HepG2 (cell line): Measurements from ENCODE around the gene CTSD. TPM values are rescaled to one million over a fixed set of nuclear protein-coding genes. Genes with fewer than 3 reads are reported as not detected.

Experiments used
- CBX2 ChIP-seq, 2 experiments: fragments of 200-600 bp in 1 of 2; sonication (generic); formaldehyde crosslinking in 1 of 2; IDR thresholded peaks; 2 replicates each; pipeline versions ENCODE4 v1.7.0 to v1.8.1; 2018 to 2022; ENCODE audit warnings: low read depth in 2 of 2, low read length in 1 of 2, mild to moderate bottlenecking in 1 of 2, missing genetic modification reagents in 1 of 2
- FLYWCH1 ChIP-seq: sonication (generic); formaldehyde crosslinking; IDR thresholded peaks from 2 replicates; pipeline ENCODE4 v1.8.1; 2023; ENCODE audit warnings: mild to moderate bottlenecking, missing genetic modification reagents
- FOXA3 ChIP-seq: IDR thresholded peaks from 2 replicates; pipeline ENCODE4 v1.6.1; 2016; ENCODE audit warnings: missing genetic modification reagents, missing compliant biosample characterization
- HOXA3 ChIP-seq: sonication (generic); formaldehyde crosslinking; IDR thresholded peaks from 2 replicates; pipeline ENCODE4 v1.5.0; 2020; ENCODE audit warnings: missing genetic modification reagents
- KDM1A ChIP-seq: IDR thresholded peaks from 2 replicates; pipeline ENCODE4 v1.6.1; 2016; ENCODE audit warnings: missing compliant biosample characterization
- RNF2 ChIP-seq: fragments of 450-650 bp; conservative IDR thresholded peaks from 2 replicates; pipeline ENCODE4 v1.6.1; 2016; ENCODE audit warnings: low read depth
- SP2 ChIP-seq: sonication (generic); formaldehyde crosslinking; IDR thresholded peaks from 2 replicates; pipeline ENCODE4 v1.5.1; 2020; ENCODE audit warnings: mild to moderate bottlenecking, missing genetic modification reagents
- THAP11 ChIP-seq: IDR thresholded peaks from 2 replicates; pipeline ENCODE4 v1.6.1; 2016; ENCODE audit warnings: missing biosample characterization, missing genetic modification reagents
- ZBTB7A ChIP-seq: sonication (generic); formaldehyde crosslinking; IDR thresholded peaks from 2 replicates; pipeline ENCODE4 v1.8.0; 2022; ENCODE audit warnings: mild to moderate bottlenecking, missing genetic modification reagents
- ZBTB8A ChIP-seq: sonication (generic); formaldehyde crosslinking; IDR thresholded peaks from 2 replicates; pipeline ENCODE4 v1.4.0; 2020; ENCODE audit warnings: mild to moderate bottlenecking, low read depth, missing genetic modification reagents, borderline replicate concordance
- ZFP36L1 ChIP-seq: sonication (generic); formaldehyde crosslinking; IDR thresholded peaks from 2 replicates; pipeline ENCODE4 v1.8.0; 2022; ENCODE audit warnings: mild to moderate bottlenecking, missing genetic modification reagents, moderate library complexity
- ZNF256 ChIP-seq: sonication (generic); formaldehyde crosslinking; conservative IDR thresholded peaks from 2 replicates; pipeline ENCODE4 v1.4.0; 2020; ENCODE audit warnings: missing genetic modification reagents
- ZNF572 ChIP-seq: sonication (generic); formaldehyde crosslinking; IDR thresholded peaks from 2 replicates; pipeline ENCODE4 v1.5.1; 2020; ENCODE audit warnings: mild to moderate bottlenecking, missing genetic modification reagents
- ZNF614 ChIP-seq: IDR thresholded peaks from 2 replicates; pipeline ENCODE4 v1.6.1; 2018; ENCODE audit warnings: missing biosample characterization, missing genetic modification reagents, inconsistent platforms, borderline replicate concordance
- ZNF749 ChIP-seq: sonication (generic); formaldehyde crosslinking; IDR thresholded peaks from 2 replicates; pipeline ENCODE4 v1.8.0; 2022; ENCODE audit warnings: mild to moderate bottlenecking, missing genetic modification reagents, moderate library complexity, borderline replicate concordance
- polyA plus RNA-seq, 8 experiments: library from polyadenylated mRNA; depleted of rRNA in 3 of 8; stranded (reverse) in 7 of 8; unstranded in 1 of 8; fragments of >200 nt; fragmentation: Illumina TruSeq in 4 of 8; extraction: Trizol in 4 of 8; gene quantifications; 2 replicates each; pipeline versions ENCODE4 v1.2.1 to v1.2.3, GENCODE V29; 2011 to 2016; ENCODE audit warnings: low read depth in 4 of 8, missing spikeins in 1 of 8, mixed read lengths in 1 of 8; ENCODE audit not compliant: insufficient read depth in 1 of 8
- total RNA-seq, 5 experiments: library from RNA; depleted of rRNA; stranded (reverse); fragments of >200 nt; fragmentation: Illumina TruSeq; extraction: Trizol; gene quantifications; 2 replicates each; pipeline ENCODE4 v1.2.3, GENCODE V29; 2016; ENCODE audit warnings: low read depth in 1 of 5
- TF ChIP-seq, protein P1 (sequence below), 2 experiments: sonication (generic) in 1 of 2; formaldehyde crosslinking in 1 of 2; IDR thresholded peaks; 2 replicates each; pipeline versions ENCODE4 v1.4.0 to v1.6.1; 2018 to 2020; ENCODE audit warnings: missing genetic modification reagents in 2 of 2, borderline replicate concordance in 1 of 2, low read depth in 1 of 2, mild to moderate bottlenecking in 1 of 2, missing biosample characterization in 1 of 2
- TF ChIP-seq, protein P2 (sequence below): sonication (generic); formaldehyde crosslinking; IDR thresholded peaks from 2 replicates; pipeline ENCODE4 v1.5.1; 2020; ENCODE audit warnings: missing genetic modification reagents, mild to moderate bottlenecking, borderline replicate concordance
- TF ChIP-seq, protein P3 (sequence below): sonication (generic); formaldehyde crosslinking; IDR thresholded peaks from 2 replicates; pipeline ENCODE4 v1.4.0; 2020; ENCODE audit warnings: mild to moderate bottlenecking, missing genetic modification reagents
- TF ChIP-seq, protein P4 (sequence below): sonication (generic); formaldehyde crosslinking; IDR thresholded peaks from 2 replicates; pipeline ENCODE4 v1.8.0; 2022; ENCODE audit warnings: mild to moderate bottlenecking, missing genetic modification reagents
- TF ChIP-seq, protein P5 (sequence below): sonication (generic); formaldehyde crosslinking; IDR thresholded peaks from 2 replicates; pipeline ENCODE4 v1.4.0; 2020; ENCODE audit warnings: missing genetic modification reagents
- TF ChIP-seq, protein P6 (sequence below): sonication (generic); formaldehyde crosslinking; IDR thresholded peaks from 2 replicates; pipeline ENCODE4 v1.4.0; 2020; ENCODE audit warnings: missing genetic modification reagents

The CTSD gene
- total and polyA plus RNA-seq, 2 of the 13 experiments (the other 11 are each of a cell fraction or from before 2014, with no cell fraction given) = 143 to 230 TPM

DNA sequence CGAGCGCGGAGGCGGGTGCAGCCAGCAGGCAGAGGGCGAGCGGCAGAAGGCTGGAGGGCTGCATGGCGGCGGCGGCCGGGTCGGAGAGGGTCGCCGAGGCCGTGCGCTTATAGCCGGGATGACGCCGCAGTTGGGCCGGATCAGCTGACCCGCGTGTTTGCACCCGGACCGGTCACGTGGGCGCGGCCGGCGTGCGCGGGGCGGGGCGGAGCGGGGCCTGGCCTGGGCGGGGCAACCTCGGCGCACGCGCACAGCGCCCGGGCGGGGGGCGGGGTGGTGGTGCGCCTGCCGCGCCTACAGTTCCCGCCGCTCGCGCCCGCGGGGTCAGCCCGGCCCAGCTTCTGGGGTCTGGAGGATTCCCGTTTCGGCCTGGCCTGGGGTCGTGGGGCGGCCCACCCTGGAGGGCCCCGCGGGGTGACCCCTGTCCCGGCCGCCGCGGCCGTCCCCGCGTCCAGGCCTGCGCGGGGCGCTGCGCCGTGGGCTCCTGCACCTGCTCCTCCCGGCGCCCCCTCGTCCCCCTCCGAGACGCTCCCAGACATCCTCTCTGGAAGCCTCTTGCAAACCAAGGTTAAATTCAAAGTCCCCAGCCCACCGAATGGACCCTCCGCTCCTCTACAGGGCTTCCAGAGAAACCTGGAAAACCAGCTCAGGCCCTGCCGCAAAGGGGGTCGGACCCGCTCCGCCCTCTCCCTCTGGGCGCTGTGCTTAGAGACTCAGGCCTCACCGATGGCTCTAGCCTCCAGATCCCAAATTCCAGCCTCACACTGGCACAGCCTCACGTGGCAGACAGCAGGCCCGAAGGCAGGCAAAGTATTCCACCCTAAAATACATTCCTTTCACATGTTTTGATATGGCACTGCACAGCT, at the start of gene CTSD (continued):
- TF ChIP-seq ZNF614 (CRISPR knock-in tag) (peak; percentile 36; the same call in 1 of the 2 replicates), THAP11 (CRISPR knock-in tag) (peak; percentile 66), HOXA3 (CRISPR knock-in tag) (peak; percentile 58; the same call in 1 of the 2 replicates), ZBTB7A (CRISPR knock-in tag) (peak; percentile 78), FLYWCH1 (CRISPR knock-in tag) (0 out of 2 replicates have a peak, but pooled peaks have one; percentile 53), ZBTB8A (no peak), KDM1A (CRISPR knock-in tag) (no peak), CBX2 (IDR thresholded peaks at IDR 0.05; ENCODE audit: low read depth, low read length) (no peak), CBX2 (CRISPR knock-in tag; IDR thresholded peaks at IDR 0.05; ENCODE audit: low read depth) (0 out of 2 replicates have a peak, but pooled peaks have one; percentile 73), ZFP36L1 (0 out of 2 replicates have a peak, but pooled peaks have one; percentile 22), RNF2 (peak; percentile 44; the same call in 1 of the 2 replicates), ZNF572 (CRISPR knock-in tag) (no peak; the same call in 1 of the 2 replicates), ZNF256 (no peak), FOXA3 (0 out of 2 replicates have a peak, but pooled peaks have one; percentile 47), SP2 (CRISPR knock-in tag) (peak; percentile 16; the same call in 1 of the 2 replicates), ZNF749 (CRISPR knock-in tag) (no peak; the same call in 1 of the 2 replicates)
- TF ChIP-seq, protein P1, sequence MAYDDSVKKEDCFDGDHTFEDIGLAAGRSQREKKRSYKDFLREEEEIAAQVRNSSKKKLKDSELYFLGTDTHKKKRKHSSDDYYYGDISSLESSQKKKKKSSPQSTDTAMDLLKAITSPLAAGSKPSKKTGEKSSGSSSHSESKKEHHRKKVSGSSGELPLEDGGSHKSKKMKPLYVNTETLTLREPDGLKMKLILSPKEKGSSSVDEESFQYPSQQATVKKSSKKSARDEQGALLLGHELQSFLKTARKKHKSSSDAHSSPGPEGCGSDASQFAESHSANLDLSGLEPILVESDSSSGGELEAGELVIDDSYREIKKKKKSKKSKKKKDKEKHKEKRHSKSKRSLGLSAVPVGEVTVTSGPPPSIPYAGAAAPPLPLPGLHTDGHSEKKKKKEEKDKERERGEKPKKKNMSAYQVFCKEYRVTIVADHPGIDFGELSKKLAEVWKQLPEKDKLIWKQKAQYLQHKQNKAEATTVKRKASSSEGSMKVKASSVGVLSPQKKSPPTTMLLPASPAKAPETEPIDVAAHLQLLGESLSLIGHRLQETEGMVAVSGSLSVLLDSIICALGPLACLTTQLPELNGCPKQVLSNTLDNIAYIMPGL (CRISPR knock-in tag; IDR thresholded peaks at IDR 0.05; ENCODE audit: borderline replicate concordance in 1 of 2, low read depth in 1 of 2) = peak in 1 of 2 experiments; percentile 51; a peak in 2 of 4 replicates
- TF ChIP-seq, protein P2, sequence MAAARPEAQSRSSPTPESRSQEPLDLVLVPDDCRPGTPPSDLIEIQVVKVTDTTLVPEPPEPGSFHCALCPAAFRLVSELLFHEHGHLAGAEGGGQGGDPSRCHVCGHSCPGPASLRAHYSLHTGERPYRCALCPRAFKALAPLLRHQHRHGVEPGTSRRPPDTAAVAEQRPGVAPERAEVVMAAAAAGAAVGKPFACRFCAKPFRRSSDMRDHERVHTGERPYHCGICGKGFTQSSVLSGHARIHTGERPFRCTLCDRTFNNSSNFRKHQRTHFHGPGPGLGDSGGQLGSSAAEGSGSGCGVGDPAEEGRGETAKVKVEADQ (CRISPR knock-in tag) = 0 out of 2 replicates have a peak, but pooled peaks have one; percentile 66
- TF ChIP-seq, protein P3, sequence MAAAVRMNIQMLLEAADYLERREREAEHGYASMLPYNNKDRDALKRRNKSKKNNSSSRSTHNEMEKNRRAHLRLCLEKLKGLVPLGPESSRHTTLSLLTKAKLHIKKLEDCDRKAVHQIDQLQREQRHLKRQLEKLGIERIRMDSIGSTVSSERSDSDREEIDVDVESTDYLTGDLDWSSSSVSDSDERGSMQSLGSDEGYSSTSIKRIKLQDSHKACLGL (CRISPR knock-in tag) = peak; percentile 61; the same call in 1 of the 2 replicates
- TF ChIP-seq, protein P4, sequence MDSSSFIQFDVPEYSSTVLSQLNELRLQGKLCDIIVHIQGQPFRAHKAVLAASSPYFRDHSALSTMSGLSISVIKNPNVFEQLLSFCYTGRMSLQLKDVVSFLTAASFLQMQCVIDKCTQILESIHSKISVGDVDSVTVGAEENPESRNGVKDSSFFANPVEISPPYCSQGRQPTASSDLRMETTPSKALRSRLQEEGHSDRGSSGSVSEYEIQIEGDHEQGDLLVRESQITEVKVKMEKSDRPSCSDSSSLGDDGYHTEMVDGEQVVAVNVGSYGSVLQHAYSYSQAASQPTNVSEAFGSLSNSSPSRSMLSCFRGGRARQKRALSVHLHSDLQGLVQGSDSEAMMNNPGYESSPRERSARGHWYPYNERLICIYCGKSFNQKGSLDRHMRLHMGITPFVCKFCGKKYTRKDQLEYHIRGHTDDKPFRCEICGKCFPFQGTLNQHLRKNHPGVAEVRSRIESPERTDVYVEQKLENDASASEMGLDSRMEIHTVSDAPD = no peak
- TF ChIP-seq, protein P5, sequence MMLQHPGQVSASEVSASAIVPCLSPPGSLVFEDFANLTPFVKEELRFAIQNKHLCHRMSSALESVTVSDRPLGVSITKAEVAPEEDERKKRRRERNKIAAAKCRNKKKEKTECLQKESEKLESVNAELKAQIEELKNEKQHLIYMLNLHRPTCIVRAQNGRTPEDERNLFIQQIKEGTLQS (CRISPR knock-in tag) = 0 out of 2 replicates have a peak, but pooled peaks have one; percentile 9
- TF ChIP-seq, protein P6, sequence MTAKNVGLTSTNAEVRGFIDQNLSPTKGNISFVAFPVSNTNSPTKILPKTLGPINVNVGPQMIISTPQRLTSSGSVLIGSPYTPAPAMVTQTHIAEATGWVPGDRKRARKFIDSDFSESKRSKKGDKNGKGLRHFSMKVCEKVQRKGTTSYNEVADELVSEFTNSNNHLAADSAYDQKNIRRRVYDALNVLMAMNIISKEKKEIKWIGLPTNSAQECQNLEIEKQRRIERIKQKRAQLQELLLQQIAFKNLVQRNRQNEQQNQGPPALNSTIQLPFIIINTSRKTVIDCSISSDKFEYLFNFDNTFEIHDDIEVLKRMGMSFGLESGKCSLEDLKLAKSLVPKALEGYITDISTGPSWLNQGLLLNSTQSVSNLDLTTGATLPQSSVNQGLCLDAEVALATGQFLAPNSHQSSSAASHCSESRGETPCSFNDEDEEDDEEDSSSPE (CRISPR knock-in tag) = 0 out of 2 replicates have a peak, but pooled peaks have one; percentile 7
